ENCODE results near the gene OSTM1.
"Not testable (repeated sequence)": the region's sequence is repeated elsewhere in the genome, so short reads cannot be mapped to it uniquely, and the experiment has no call there.

OSTM1 gene

DNA sequence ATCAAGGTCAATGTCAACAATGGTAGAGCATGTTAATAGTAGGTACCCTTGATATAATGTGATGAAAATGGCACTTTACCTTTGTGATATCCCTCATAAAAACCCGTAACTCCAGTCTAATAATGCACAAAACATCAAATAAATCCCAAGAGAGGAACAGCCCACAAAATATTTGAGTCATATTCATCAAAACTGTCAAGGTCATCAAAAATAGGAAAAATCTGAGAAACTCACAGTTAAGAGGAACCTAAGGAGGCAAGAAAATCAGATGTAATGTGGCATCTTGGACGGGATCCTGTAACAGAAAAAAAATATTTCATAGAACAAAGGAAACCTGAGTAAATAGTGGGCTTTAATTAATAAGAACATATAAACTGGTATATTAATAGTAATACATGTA, 25.5 kb upstream of the OSTM1 start:
- DNase-seq = no peak

DNA sequence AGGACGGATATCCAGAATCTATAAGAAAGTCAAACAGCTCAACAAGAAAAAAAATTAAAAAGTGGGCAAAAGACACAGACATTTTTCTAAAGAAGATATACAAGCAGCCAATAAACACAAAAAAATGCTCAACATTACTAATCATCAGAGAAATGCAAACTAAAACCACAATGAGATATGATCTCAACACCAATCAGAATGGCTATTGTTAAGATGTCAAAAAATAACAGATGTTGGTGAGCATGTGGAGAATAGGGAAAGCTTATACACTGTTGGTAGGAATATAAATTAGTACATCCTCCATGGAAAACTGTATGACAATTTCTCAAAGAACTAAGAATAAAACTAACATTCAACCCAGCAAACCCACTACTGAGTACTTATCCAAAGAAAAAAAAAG, 23.3 kb upstream of the OSTM1 start:
- no peak for DNase-seq

DNA sequence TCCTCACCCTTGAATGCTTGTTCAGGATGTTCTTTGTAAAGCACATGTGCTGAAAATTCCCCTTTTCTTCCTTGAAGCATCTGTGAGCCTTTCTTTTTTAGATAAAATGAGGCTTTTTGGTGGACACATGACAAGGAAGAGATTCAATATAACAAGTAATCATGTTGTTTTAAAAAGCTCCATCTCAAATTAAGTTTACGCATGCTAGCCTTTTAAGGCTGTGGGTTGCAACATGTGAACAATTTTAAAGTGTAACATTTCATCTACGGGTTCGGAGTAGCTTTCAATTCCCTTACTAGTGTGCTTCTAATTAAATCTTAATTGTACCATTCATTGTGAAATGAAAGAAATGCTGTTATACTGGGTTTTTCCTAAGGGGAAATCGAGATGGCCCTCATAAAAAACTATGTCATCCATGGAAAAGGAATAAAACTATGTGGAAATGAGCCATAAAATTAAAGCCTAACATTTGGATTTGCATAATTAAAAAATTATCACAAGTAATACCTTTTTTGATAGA, 19.3 kb upstream of the OSTM1 start:
- DNase-seq = no peak

DNA sequence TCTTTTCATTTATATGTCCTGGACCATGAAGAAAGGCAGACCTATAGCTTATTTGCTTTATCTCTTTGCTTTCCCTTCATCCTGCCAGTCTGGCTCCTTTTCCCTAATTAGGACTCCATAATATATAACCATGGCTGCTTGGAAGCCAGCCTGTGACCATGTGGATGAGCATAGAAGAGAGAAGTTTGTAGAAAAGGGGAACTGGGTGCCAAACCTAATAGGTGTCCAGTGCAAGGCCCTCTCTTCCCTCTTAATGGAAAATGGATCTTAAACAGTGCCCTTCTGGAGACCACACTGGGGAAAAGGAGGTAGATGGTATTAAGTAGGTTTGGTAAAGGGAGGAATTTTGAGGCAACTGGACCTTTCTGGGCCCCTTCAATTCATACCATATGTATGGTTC, 16.7 kb upstream of the OSTM1 start:
- no peak for DNase-seq

DNA sequence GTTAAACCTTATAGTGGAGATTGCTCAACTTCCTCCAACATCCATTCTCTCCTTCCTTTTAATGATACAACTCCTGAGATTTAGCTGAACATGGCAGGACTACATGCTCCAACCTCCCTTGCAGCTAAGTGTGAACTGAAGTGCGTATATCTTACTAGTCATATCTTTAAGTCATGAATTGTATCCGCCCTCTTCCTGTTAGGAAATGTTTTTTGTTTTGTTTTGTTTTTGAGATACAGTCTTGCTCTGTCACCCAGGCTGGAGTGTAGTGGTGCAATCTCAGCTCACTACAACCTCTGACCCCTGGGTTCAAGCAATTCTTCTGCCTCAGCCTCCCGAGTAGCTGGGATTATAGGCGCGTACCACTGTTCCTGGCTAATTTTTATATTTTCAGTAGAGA, 8.8 kb upstream of the OSTM1 start:
- DNase-seq = no peak

DNA sequence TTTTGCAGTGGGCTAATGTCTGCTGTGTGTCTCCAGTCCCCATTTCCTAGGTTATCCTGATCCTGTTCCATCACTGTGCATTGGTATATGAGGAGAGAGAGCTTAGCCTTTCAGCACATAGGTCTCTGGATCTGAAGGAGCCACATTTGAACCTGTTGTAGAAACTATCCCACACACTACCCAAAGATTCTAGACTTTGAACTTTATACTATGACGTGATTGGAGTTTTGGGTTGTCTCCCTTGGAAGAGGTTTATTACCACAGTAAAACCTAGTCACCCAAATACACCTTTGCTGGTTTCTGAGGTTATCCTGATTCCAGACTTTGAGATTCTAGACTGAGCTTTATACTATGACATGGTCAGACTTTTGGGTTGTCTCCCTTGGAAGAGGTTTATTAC, 8.0 kb upstream of the OSTM1 start:
- no peak for DNase-seq

DNA sequence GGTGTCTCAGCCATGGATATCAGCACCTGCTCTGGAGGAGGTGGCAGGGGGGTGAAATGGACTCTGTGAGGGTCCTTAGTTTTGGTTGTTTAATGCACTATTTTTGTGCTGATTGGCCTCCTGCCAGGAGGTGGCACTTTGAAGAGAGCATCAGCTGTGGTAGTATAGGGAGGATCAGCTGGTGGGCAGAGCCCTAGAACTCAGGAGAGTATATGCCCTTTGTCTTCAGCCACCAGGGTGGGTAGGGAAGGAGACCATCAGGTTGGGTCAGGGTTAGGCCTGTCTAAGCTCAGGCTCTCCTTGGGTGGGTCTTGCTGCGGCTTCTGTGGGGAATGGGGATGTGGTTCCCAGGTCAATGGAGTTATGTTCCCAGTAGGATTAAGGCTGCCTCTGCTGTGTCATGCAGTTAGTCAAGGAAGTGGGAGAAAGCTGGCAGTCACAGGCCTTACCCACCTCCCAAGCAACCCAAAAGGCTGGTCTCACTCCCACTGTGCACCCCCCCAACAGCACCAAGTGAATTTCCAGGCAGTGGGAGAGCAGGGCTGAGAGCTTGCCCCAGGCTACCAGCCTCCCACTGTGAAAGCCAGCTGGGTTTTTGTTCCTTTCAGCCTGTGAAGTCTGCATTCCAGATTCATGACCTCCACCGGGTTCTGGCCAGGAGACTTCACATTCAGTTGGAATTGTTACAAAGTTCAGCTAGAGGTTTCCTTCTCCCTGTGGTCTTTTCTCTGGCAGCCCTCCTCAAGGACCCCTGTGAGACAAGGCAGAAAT, 5.7 kb upstream of the OSTM1 start:
- no peak for DNase-seq

DNA sequence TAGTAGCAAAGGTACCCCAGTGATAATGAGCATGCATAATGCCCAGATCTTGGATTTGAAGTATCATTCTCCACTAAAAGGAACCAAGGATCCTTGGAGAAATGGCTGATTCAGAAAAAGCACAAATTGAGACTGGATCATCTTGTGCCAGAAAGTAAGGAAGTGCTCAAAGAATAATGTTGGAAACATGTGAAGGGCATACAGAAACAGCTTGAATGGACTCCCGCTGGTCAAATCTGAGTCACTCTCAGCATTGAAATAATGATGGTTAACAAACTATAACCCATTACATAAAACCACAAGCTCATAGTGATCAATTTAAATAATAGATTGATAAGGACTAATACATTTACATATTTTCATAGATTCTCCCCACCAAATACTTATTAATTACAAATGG, 3.6 kb upstream of the OSTM1 start:
- DNase-seq = no peak

DNA sequence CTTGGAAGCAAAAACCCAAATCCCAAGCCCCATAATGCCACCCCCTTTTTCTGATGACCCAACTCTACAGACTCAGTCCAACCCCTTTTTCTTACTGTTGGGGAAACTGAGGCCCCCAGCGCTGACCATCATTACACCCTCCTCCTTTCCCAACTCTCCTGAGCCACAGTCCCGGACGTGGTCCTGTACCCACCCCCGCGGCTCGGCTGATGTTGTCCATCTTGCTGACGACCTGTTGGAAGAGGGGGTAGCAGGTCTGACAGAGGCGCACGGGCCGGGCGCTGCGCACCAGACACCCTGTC, 533 bp downstream of the OSTM1 start:
- no peak for DNase-seq

DNA sequence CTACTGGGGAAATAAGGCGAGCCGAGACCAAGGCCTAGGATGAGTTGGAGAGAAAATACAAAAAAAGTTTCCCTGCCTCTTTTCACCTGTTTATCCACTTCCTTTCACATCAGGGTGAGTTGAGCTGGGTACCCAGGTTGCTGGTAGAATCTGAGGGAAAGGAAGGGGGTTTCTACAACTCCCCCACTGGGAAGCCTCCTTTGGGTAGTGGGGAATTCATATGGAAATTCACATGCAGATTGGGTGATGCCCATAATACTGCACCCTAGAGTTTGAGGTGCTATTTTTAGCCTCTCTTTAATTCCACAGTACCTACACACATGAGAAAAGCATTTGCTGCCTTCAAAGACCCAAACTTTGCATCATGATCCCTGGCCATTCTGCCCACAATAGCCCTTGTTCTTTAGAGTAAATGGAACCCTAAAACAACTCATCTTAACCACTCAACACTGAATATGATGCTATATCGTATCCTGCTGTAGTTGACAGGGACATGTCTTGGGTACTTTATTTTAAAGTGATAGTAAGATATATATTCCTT, 2.7 kb downstream of the OSTM1 start:
- no peak for DNase-seq

DNA sequence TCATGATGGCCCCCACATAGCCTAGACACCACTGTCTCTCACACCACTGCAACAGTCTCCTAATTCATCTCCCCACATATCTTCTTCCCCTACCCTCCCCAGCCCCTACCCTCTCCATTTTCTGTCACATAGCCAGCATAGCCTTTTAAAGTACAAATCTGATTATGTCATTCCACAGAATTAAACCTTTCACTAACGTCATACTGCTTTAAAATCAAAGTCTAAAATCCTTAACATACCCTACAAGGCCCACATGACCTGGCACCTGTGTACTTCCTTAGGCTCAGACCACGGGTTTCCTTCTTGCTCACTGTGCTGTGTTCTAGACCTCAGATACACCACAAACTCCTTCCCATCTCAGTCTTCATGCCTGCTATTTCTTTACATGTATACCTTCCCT, 5.9 kb downstream of the OSTM1 start:
- no peak for DNase-seq

DNA sequence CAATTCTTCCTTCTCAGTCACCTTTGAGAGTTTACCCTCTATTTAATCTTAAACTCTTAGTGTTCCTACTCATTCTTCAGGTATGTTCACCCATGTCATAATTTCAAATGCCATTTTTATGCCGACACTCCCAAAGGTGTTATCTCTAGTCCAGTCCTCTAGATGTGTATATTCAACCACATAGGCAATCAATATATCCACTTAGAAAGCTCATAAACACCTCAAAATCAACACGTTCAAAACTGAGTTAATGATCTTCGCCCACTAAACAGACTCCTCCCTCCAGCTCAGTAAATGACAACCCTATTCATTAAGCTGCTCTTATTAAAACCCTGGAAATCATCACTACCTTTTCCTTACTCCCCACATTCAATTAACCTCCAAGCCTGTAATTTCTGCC, 6.4 kb downstream of the OSTM1 start:
- DNase-seq = no peak

DNA sequence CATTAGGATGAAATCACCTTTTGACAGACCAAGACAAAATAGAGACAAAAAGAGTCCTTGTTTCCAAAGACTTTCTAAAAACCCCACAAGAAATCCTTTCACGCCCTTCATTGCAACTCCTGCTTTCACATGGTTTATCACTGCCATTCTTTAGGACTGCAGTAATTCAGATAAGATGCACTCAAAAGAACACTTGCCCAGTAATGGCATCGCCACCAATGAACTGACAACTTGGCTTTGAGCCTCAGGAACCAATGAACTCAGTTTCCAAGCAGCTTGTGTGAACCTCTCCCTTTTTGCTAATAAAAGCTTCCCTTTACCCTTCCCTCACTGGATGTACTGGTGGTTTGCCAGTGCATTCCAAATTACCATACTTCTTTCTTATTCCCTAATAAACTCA, 21.8 kb downstream of the OSTM1 start:
- DNase-seq = no peak

DNA sequence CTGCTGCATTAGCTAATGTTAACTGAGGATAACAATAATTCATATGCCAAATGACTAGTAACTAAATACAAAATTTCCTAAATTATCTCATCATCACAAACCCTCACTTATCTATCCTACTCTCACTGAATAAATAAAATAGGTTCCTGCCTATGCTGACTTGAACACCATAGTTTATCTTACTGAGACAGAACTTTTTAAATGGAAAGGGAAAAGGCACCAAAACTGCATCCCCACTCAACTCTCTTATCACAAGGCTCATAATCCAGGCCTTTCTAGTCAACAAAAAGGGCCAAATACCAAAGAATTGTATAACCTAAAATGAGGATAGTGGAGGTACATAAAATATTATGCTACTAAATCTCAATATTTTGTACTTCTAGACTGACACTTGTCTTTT, 23.1 kb downstream of the OSTM1 start:
- DNase-seq = no peak

DNA sequence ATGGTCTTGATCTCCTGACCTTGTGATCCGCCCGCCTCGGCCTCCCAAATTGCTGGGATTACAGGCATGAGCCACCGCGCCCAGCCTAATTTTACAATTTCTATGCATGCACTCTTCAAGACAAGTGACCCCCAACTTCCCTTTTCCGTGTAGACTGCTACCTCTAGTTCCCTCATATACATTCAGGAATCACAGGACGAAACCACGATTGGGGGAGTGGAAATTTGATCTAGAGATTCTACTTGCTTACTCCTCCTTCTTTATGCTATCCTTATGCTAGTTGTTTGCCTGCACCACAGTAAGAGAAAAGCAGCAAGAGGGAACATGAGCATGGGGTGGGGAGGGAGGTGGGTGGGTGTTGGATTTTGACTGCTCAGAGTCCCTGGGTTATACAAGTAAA, 34.9 kb downstream of the OSTM1 start:
- DNase-seq = no peak

DNA sequence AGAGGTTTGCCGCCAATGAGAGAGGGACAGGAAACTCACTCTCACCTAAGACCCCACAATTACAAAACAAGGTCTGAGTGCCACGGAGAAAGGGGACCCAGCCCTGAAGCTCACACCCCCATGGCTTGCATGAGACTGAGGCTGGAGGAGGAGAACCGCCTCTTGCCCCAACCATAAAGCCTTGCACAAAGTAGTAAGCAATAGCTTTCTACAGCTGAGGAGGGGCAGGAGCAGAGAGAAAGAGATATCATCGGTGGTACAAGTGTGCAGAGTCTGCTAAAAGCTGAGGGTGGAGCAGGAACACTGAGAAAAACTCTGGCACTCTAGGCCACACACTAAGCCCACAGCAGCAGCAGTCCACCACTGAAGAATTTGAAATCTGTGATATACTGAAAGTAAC, 37.7 kb downstream of the OSTM1 start:
- DNase-seq = no peak

DNA sequence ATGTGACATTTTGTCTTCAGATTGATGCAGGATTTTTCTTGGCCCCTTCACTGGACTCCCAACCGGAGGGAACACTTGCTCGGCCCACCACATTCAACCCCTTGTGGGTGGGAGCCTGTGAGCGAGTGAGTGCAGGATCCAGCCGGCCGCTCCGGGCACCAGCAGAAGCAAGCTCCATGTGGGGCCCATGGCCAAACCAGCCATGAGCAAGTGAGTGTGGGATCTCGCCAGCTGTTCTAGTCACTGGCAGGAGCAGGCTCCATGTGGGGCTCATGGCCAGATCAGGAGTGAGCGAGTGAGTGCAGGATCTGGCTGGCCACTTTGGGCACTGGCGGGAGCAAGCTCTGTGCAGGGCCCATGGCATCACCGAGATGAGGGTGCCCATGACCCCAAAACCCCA, 42.6 kb downstream of the OSTM1 start:
- no peak for DNase-seq

DNA sequence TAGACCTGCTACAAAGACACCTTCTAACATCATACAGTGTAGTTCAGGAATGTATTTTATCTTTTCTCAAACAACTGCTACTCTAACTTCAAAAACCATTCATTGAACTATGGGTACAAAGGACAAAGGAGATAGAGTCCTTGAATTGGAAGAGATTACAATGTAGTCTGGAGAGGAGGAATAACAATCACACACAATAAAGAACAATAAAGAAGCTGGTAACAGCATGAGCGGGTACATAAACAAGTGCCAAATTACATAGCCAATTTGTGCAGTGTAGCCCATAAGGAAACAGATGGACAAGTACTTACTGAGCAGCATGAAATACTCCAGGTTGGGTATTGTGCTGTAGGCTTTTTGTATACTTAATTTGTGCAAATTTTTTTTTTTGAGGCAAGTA, 44.3 kb downstream of the OSTM1 start:
- DNase-seq = no peak

DNA sequence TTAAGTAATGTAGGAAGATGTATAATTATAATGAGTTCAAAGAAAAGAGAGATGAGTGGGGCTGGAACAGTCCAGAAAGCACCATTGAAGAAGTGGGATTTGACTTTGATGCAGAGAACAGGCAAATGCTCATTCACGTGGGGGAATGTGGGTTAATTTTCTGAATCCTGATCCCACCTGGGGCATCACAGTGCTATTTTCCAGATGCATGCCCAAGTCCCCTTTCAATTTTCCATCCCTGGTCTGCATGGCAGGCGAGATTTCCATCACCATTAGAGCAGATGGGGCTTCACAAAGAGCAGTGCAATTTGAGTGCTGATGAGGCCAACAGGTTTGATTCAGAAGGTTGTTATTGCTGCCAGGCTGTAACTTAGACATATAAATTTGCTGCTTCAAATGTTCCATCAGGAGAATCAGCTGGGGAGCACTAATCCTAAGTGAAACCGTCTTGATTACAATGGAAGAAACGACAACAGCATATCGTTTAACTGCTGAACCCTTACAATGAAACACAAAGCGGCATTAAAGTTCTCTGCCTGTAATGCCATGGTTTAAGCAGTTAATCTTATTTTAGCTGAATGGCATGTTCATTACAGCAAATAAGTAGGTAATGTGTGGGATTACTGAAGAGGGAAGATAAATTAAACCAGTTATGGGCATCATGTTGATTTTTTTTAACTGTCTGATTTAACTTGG, 45.2 kb downstream of the OSTM1 start:
- DNase-seq = no peak

DNA sequence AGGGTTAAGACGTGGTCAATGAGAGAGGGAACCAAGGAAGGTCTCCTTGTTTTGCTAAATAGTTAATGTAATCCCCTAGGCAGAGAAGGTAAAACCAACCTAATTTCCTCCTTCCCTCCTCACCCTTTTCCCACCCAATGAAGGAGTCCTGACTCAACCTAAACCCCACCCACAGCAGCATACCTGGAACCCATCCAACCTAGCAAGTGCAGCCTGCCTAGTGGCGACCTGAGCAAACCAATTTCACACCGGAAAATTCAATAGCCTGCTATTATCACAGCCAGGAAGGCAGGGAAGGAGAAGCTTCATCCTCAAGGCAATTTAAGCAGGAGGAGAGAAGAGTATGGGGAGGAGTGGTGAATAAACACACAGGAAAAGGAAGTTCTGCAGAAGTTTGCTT, 46.9 kb downstream of the OSTM1 start:
- no peak for DNase-seq

DNA sequence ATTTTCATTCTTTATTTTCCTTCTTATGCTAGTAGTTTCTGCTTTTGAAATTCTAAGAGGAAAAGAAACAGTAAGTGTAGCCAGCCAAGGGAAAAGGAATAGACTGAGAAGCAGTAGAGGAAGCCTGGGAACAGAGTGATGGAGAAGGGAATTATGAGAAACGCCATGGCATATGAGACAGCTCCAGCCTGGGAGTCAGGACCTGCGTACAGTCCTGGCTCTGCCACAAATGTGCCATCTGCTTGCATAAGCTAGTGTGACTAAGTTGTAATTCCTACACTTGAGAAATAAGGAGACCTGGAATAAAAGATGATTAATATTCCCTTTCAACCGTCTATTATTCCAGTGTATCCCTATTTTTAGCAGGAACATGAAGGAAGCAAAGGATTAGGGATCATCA, 47.5 kb downstream of the OSTM1 start:
- no peak for DNase-seq

DNA sequence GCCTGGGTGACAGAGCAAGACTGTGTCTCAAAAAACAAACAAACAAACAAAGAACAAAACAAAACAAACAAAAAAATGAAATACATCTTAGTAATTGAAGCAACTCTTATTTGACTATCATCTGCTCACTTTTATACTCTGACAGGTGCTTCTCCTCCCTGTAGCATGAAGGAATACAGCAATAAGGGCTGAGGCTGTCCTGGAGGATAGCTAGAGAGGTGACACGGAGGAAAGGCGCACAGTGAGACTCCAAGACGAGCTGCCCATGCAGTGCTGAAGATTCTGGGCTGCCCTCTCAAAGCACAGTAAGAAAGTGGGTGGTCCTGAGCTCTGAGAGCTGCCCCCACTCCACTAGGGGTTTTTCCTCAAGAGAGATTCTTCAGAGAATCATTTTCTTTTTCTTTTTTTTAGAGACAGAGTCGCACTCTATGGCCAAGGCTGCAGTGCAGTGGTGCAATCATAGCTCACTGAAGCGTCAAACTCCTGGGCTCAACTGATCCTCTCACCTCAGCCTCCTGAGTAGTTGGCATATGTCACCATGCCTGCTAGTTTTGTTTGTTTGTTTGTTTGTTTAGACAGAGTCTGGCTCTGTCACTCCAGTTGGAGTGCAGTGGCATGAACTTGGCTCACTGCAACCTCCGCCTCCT, 50.0 kb downstream of the OSTM1 start:
- DNase-seq = no peak

DNA sequence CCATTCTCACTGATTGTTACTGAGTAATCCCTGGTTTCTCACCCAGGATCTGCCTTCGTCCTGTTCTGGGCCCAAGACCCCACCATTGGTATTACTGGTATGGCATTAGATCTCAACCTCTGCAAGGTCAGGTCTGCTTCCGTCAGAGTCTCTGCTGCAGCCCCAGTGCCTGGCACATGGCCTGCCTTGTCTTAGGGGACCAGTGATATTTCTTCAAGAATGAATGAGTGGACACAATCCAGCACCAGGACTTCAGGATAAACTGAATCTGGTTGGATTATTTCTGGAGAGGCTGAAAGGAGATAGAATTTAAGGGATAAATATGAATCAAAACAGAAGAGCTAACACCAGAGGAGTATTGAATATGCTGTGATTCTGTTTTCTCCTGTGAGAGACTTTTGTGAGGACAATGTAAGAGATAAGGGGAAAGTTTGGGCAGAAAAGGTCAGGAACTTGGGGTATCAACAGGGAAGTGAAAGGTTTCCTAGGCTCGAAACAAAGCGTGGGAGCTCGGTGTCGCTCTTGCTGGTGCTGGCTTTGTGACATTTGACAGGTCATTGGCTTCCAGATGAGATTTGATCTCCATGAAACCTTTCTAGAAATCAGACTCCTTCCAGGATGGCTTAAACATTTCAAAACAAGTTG, 53.9 kb downstream of the OSTM1 start:
- no peak for DNase-seq

DNA sequence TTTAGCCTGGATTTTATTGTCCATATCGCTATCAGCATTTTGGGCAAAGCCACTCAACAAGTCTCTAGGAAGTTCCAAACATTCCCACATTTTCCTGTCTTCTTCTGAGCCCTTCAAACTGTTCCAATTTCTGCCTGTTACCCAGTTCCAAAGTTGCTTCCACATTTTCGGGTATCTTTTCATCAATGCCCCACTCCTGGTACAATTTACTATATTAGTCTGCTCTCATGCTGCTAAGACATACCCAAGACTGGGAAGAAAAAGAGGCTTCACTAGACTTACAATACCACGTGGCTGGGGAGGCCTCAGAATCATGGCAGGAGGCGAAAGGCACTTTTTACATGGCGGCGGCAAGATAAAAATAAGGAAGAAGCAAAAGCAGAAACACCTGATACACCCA, 58.3 kb downstream of the OSTM1 start:
- DNase-seq = not testable (repeated sequence)

Measured in NCI-H526 (cell line).